NCI-H2196 treated with DMSO at 0.1 percent for 48 hours (cell line): ENCODE data around the gene YPEL5.
"Not testable (repeated sequence)": the region's sequence is repeated elsewhere in the genome, so short reads cannot be mapped to it uniquely, and the experiment has no call there.

ENCODE experiments used
- DNase-seq: peaks from one replicate; lab custom pipeline; 2025; ENCODE audit not compliant: unreplicated experiment; lab: John Stamatoyannopoulos, UW

The YPEL5 gene

GRCh38 chr2:30146337-30147195, at the start of gene YPEL5:
Gene YPEL5, plus strand, starts transcription at chr2:30147007. Its CDS starts 9,645 bp downstream, at chr2:30156652.
- peak; percentile 100 for DNase-seq

DNA sequence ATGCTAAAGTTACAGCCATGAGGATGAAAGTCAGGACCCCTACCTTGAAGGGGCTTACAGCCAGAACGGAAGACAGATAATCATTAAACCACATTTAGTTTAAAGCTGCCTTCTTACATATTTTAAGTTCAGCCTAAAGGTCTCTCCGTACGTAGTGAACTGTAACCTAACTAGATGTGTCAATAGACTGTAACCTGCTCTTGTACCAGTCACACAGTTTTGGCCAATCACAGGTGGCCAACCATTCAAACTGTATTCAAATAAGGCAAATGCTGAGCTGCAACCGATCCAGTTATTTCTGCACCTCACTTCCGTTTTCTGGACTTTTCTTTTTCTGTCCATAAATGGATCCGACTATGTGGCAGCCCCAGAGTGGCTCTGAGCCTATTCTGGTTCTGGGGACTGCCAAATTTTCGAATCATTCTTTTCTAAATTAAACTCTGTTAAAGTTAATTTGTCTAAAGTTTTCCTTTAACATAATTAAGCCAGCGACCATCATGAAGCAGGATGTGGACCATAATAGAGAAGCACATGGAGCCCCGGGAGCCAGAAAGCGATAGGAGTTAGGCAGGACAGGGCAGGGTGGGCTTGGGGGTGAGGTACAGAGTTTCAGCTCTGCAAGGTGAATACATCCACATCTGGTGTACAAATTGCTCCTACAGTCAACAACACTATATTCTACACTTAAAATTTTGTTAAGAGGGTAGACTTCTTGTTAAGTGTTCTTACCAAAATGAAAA, 48.4 kb upstream of the YPEL5 start:
- DNase-seq: no peak

- DNase-seq: not testable (repeated sequence)
These were observed 47.4 kb upstream of the YPEL5 start for GRCh38 chr2:30099366-30099765.

GRCh38 chr2:30100691-30101090, 46.1 kb upstream of the YPEL5 start:
- DNase-seq: not testable (repeated sequence)

GRCh38 chr2:30104307-30104706, 42.5 kb upstream of the YPEL5 start:
- no peak for DNase-seq

DNA sequence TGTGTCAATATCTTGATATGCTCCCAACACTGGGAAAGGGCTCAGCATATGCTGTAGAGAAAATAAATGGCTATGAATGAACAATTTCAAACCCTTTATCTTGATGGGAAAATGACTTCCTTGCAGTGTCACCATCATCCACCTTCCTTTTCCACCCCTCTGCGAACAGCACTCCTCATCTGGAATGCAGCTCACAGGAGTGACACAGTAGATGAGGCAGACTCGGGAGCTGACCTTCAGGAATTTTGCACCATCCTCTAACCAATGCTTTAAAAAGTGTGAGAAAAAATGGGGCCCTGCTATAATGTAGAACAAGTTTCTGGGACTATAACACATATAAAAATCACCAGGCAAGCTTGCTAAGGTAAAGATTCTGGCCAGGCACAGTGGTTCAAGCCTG, 41.3 kb upstream of the YPEL5 start:
- DNase-seq: no peak

DNA sequence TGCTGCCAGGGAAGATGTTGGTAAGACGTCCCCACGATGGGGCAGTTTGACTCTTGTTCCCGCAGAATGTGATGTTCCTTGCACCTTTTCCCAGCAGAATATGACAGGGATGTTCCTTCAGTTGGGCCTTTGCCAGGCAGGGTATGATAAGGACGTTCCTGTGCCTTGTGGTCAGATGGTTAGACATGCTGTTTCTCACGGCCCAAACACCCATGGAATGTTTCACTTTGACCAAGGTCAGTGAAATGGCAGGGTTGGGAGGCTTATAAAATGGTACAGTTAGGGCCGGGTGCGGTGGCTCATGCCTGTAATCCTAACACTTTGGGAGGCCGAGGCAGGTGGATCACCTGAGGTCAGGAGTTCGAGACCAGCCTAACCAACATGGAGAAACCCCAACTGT, 40.3 kb upstream of the YPEL5 start:
- no peak for DNase-seq

- no peak for DNase-seq
These were observed 38.6 kb upstream of the YPEL5 start for GRCh38 chr2:30108192-30108591.

GRCh38 chr2:30108851-30109250, 38.0 kb upstream of the YPEL5 start:
- no peak for DNase-seq

DNA sequence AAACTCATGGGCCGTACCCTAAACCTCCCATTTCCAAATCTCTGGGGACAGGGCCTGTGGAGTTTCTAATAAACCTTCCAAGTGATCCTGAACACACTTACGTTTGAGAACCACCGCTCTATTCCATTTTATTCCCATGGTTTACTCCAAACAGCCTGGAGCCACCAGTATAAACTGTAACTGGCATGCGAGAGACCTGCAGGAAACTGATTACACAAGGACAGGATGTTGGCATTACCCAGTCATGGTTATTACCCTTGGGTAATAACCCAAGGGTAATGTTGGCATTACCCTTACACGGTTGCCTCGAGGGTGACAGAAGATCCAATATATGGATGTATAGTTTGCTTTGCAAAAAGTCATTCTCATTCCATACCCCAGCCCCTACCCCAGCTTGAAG, 37.0 kb upstream of the YPEL5 start:
- DNase-seq: no peak

DNA sequence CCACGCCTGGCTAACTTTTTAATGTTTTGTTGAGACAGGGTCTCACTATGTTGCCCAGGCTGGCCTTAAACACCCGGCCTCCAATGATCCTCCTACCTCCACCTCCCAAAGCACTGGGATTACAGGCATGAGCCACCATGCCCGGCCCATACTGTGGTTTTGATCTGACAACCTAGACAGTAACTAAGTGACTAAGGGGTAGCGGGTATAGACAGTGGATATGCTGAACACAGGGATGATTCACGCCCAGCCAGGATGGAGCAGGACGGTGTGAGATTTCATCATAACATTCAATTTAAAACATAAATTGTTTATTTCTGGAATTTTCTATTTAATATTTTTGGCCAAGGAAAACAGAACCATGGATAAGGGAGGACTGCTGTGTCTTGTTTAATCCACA, 36.0 kb upstream of the YPEL5 start:
- DNase-seq: no peak

GRCh38 chr2:30111186-30111585, 35.6 kb upstream of the YPEL5 start:
- not testable (repeated sequence) for DNase-seq

DNA sequence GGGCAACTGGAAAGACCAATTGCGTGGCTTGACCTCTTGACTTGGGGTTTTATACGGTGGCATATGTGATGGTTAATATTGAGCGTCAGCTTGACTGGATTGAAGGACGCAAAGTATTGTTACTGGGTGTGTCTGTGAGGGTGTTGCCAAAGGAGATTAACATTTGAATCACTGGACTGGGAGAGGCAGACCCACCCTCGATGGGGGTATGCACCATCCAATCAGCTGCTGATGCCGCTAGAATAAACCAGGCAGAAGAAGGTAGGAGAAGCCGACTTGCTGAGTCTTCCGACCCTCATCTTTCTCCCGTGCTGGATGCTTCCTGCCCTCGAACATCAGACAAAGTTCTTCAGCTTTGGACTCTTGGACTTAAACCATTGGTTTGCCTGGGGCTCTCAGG, 34.2 kb upstream of the YPEL5 start:
- no peak for DNase-seq

GRCh38 chr2:30113617-30114293, 33.1 kb upstream of the YPEL5 start:
- DNase-seq: no peak

- DNase-seq: no peak
These were observed 31.4 kb upstream of the YPEL5 start for GRCh38 chr2:30115141-30115980.

GRCh38 chr2:30115981-30116285, 30.9 kb upstream of the YPEL5 start:
- DNase-seq: no peak

DNA sequence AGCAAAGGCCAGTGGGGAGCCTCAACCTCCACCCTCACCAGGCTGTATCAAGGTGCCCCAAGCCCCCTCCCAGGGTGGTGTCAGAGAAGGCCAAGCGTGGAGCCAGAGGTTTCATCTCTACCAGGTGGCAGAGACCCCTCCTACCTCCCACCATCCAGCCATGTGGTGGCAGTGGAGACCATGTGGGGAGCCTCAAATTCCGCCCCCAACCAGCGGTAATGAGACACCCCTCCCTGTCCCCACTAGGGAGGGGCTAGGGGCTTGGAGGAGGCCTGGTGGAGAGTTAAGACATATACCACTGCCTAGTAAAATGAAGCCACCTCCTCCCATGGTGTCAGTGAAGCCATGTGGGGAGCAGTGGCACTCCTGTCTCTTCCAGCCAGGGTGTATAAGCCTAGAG, 24.4 kb upstream of the YPEL5 start:
- no peak for DNase-seq

DNA sequence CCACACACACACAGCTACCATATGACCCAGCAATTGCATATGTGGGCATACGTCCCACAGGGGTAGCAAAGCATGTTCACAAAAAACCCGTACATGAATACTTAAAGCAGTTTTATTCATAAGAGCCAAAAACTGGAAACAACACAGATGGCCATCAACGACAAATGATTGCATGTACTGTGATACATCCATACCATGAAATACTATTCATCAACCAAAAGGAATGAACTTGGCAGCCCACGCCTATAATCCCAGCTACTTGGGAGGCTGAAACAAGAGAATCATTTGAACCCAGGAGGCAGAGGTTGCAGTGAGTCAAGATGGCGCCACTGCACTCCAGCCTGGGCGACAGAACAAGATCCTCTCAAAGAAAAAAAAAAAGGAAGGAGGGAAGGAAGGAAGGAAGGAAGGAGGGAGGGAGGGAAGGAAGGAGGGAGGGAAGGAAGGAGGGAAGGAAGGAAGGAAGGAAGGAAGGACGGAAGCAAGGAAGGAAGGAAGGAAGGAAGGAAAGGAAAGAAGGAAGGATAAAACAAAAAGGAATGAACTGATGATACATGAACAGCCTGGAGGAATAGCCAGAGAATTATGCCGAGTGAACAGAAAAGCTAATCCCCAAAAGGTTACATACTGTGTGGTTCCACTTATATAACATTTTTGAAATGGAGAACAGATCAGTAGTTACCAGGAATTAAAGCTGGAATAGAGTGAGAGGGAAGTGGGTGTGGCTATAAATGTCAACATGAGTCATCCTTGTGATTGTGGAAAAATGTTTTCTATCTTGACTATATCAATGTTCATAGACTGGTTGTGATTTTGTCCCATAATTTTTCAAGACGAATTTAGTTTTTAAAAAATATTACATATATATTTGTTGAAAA, 19.6 kb upstream of the YPEL5 start:
- no peak for DNase-seq

DNA sequence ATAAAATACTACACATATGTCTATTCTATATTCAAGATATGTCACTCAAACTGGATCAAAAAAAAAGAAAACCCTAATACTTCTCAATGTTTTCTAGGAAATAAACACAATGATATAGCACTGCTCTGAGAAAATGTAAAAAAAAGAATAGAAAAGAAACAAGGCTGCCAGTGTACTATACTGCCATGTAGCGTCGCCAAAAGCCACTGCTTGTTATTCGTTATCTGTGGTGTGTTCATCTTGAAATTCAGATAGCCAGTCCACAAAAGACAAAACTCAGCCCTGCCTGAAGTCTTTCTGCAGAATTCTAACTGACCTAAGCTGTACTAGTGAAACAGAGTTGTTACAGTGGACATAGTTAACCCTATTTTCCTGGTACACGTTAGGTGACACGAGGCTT, 12.2 kb upstream of the YPEL5 start:
- DNase-seq: no peak

GRCh38 chr2:30135541-30135940, 11.3 kb upstream of the YPEL5 start:
- no peak for DNase-seq
